Measurements from ENCODE around the gene POP7. TPM values are rescaled to one million over a fixed set of nuclear protein-coding genes. Genes with fewer than 3 reads are reported as not detected.
"Not testable (repeated sequence)": the region's sequence is repeated elsewhere in the genome, so short reads cannot be mapped to it uniquely, and the experiment has no call there.

POP7 gene
- total RNA-seq, 6 experiments from 2014 or later: 13.0 to 52.2 (median 29.2) TPM

DNA sequence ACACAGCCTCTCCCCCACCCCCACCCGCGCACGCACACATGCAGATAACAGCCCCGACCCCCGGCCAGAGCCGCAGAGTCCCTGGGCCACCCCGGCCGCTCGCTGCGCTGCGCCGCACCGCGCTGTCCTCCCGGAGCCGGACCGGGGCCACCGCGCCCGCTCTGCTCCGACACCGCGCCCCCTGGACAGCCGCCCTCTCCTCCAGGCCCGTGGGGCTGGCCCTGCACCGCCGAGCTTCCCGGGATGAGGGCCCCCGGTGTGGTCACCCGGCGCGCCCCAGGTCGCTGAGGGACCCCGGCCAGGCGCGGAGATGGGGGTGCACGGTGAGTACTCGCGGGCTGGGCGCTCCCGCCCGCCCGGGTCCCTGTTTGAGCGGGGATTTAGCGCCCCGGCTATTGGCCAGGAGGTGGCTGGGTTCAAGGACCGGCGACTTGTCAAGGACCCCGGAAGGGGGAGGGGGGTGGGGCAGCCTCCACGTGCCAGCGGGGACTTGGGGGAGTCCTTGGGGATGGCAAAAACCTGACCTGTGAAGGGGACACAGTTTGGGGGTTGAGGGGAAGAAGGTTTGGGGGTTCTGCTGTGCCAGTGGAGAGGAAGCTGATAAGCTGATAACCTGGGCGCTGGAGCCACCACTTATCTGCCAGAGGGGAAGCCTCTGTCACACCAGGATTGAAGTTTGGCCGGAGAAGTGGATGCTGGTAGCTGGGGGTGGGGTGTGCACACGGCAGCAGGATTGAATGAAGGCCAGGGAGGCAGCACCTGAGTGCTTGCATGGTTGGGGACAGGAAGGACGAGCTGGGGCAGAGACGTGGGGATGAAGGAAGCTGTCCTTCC, 15.0 kb downstream of the POP7 start:
- H3K9me3 ChIP-seq: no peaks in the 10 kb centered on the region
- 4% methylated on average over 25 of the region's 56 CpGs for WGBS (ENCODE audit: insufficient coverage, low coverage, low lambda C conversion rate, missing lambda C conversion rate)
- H3K27ac ChIP-seq: peak overlapping the region in 1 of 3 donors; percentile 83
- no peaks in the 10 kb centered on the region for H3K27me3 ChIP-seq
- peak; percentile 72 to 82 (median 76) for DNase-seq
- peaks cover 0 to 51% (median 17%) of the 10 kb centered on the region in 4 donors for H3K4me1 ChIP-seq
- peak overlapping the region; percentile 41 to 60 (median 48) for H3K4me3 ChIP-seq
- intact Hi-C loops (cut with DNase I): no loop called here
- H3K36me3 ChIP-seq: no peaks in the 10 kb centered on the region
- peak; percentile 47 to 64 (median 59) for ATAC-seq
- TF ChIP-seq, protein P1, sequence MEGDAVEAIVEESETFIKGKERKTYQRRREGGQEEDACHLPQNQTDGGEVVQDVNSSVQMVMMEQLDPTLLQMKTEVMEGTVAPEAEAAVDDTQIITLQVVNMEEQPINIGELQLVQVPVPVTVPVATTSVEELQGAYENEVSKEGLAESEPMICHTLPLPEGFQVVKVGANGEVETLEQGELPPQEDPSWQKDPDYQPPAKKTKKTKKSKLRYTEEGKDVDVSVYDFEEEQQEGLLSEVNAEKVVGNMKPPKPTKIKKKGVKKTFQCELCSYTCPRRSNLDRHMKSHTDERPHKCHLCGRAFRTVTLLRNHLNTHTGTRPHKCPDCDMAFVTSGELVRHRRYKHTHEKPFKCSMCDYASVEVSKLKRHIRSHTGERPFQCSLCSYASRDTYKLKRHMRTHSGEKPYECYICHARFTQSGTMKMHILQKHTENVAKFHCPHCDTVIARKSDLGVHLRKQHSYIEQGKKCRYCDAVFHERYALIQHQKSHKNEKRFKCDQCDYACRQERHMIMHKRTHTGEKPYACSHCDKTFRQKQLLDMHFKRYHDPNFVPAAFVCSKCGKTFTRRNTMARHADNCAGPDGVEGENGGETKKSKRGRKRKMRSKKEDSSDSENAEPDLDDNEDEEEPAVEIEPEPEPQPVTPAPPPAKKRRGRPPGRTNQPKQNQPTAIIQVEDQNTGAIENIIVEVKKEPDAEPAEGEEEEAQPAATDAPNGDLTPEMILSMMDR (IDR thresholded peaks at IDR 0.05): no peak
- peak; percentile 44 for TF ChIP-seq POLR2A (IDR thresholded peaks at IDR 0.05)

DNA sequence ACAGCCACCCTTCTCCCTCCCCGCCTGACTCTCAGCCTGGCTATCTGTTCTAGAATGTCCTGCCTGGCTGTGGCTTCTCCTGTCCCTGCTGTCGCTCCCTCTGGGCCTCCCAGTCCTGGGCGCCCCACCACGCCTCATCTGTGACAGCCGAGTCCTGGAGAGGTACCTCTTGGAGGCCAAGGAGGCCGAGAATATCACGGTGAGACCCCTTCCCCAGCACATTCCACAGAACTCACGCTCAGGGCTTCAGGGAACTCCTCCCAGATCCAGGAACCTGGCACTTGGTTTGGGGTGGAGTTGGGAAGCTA, 15.5 kb downstream of the POP7 start:
- Histone ChIP-seq H3K27ac (peak overlapping the region in 1 of 3 donors; percentile 83), H3K27me3 (no peaks in the 10 kb centered on the region), H3K36me3 (no peaks in the 10 kb centered on the region), H3K4me1 (peaks cover 0 to 51% (median 17%) of the 10 kb centered on the region in 4 donors), H3K9me3 (no peaks in the 10 kb centered on the region), H3K4me3 (peak overlapping the region in 2 of 3 donors; percentile 48 to 60)
- peak; percentile 4 for TF ChIP-seq POLR2A (IDR thresholded peaks at IDR 0.05)
- TF ChIP-seq, protein P1 (IDR thresholded peaks at IDR 0.05): no peak
- intact Hi-C loops (cut with DNase I): no loop called here
- ATAC-seq (no peak), DNase-seq (no peak)
- WGBS (ENCODE audit: insufficient coverage, low coverage, low lambda C conversion rate, missing lambda C conversion rate): 50% methylated on average over 3 of the region's 8 CpGs

DNA sequence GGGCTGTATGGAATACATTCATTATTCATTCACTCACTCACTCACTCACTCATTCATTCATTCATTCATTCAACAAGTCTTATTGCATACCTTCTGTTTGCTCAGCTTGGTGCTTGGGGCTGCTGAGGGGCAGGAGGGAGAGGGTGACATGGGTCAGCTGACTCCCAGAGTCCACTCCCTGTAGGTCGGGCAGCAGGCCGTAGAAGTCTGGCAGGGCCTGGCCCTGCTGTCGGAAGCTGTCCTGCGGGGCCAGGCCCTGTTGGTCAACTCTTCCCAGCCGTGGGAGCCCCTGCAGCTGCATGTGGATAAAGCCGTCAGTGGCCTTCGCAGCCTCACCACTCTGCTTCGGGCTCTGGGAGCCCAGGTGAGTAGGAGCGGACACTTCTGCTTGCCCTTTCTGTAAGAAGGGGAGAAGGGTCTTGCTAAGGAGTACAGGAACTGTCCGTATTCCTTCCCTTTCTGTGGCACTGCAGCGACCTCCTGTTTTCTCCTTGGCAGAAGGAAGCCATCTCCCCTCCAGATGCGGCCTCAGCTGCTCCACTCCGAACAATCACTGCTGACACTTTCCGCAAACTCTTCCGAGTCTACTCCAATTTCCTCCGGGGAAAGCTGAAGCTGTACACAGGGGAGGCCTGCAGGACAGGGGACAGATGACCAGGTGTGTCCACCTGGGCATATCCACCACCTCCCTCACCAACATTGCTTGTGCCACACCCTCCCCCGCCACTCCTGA, 16.7 kb downstream of the POP7 start:
- Histone ChIP-seq H3K27ac (peak overlapping the region; percentile 20 to 83 (median 67)), H3K27me3 (no peaks in the 10 kb centered on the region), H3K9me3 (no peaks in the 10 kb centered on the region), H3K36me3 (no peaks in the 10 kb centered on the region), H3K4me1 (peaks cover 0 to 56% (median 21%) of the 10 kb centered on the region in 4 donors), H3K4me3 (peak overlapping the region in 1 of 3 donors; percentile 60)
- WGBS (ENCODE audit: insufficient coverage, low coverage, low lambda C conversion rate, missing lambda C conversion rate): 77% methylated on average over 15 of the region's 17 CpGs
- intact Hi-C loops (cut with DNase I): no loop called here
- ATAC-seq (peak; percentile 16 to 57 (median 20)), DNase-seq (peak; percentile 55 to 68 (median 64))
- TF ChIP-seq POLR2A (IDR thresholded peaks at IDR 0.05): no peak
- TF ChIP-seq, protein P1 (IDR thresholded peaks at IDR 0.05): no peak

DNA sequence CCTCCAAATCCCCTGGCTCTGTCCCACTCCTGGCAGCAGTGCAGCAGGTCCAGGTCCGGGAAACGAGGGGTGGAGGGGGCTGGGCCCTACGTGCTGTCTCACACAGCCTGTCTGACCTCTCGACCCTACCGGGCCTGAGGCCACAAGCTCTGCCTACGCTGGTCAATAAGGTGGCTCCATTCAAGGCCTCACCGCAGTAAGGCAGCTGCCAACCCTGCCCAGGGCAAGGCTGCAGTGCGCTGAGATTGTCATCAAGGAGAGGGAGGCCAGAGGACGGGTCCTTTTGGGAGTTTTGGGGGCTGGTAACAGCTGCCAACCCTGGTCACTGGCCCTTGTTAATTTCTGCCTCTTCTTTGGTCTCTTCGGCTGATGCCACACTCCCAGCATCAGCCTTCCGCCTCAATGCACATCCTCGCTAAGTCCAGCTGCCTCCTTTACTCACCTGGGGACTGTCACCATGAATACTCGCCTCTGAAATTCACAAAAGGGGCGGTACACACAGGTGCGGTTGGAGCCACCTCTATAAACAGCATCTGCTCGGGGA, 17.9 kb downstream of the POP7 start:
- no peaks in the 10 kb centered on the region for H3K9me3 ChIP-seq
- H3K36me3 ChIP-seq: no peaks in the 10 kb centered on the region
- ATAC-seq: peak; percentile 66 to 85 (median 82)
- H3K27me3 ChIP-seq: no peaks in the 10 kb centered on the region
- intact Hi-C loops (cut with DNase I): no loop called here
- peak overlapping the region in 1 of 3 donors; percentile 60 for H3K4me3 ChIP-seq
- 44% methylated on average over 10 of the region's 16 CpGs for WGBS (ENCODE audit: insufficient coverage, low coverage, low lambda C conversion rate, missing lambda C conversion rate)
- peak overlapping the region; percentile 39 to 83 (median 67) for H3K27ac ChIP-seq
- H3K4me1 ChIP-seq: peaks cover 0 to 56% (median 21%) of the 10 kb centered on the region in 4 donors
- DNase-seq: peak; percentile 90 to 95 (median 92)
- peak; percentile 51 for TF ChIP-seq POLR2A (IDR thresholded peaks at IDR 0.05)
- TF ChIP-seq, protein P1 (IDR thresholded peaks at IDR 0.05): no peak

DNA sequence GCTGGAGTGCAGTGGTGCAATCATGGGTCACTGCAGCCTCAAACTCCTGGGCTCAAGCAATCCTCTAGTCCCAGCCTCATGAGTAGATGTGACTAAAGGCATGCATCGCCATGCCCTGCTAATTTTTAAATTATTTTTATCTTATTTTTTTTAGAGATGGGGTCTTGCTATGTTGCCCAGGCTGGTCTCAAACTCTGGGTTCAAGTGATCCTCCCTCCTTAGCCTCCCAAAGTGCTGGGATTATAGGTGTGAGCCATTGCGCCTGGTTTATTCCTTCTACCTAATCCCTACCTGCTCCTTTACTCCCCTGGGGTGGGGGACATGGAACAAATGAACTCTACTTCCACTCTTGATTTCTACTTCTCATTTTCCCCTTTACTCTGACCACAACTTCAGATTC, 18.4 kb downstream of the POP7 start:
- Histone ChIP-seq H3K27ac (peak overlapping the region; percentile 14 to 67 (median 61)), H3K4me3 (peak overlapping the region in 1 of 3 donors; percentile 60), H3K4me1 (peaks cover 0 to 56% (median 21%) of the 10 kb centered on the region in 4 donors)
- intact Hi-C loops (cut with DNase I); DNase-seq; H3K36me3 ChIP-seq; H3K9me3 ChIP-seq; ATAC-seq; H3K27me3 ChIP-seq: not testable (repeated sequence)
- 88% methylated on average over 1 of the region's 2 CpGs for WGBS (ENCODE audit: insufficient coverage, low coverage, low lambda C conversion rate, missing lambda C conversion rate)

All from right lobe of liver (tissue), 6 donors.